H54 (cell line): Measurements from ENCODE around the gene TDRD5.

Experiments used
- DNase-seq: peaks from one replicate; pipeline ENCODE4 v3.0.0; 2011; ENCODE audit warnings: low spot score, mixed read lengths; ENCODE audit not compliant: insufficient read length
- FAIRE-seq: peaks from 3 replicates; lab custom pipeline; 2011; peaks lifted over from hg19 to GRCh38; lab: Jason Lieb, UNC
- POLR2A ChIP-seq: IDR thresholded peaks from 2 replicates; pipeline ENCODE4 v1.6.1; 2011; ENCODE audit warnings: low read depth, mild to moderate bottlenecking, low read length

The TDRD5 gene, protein sequence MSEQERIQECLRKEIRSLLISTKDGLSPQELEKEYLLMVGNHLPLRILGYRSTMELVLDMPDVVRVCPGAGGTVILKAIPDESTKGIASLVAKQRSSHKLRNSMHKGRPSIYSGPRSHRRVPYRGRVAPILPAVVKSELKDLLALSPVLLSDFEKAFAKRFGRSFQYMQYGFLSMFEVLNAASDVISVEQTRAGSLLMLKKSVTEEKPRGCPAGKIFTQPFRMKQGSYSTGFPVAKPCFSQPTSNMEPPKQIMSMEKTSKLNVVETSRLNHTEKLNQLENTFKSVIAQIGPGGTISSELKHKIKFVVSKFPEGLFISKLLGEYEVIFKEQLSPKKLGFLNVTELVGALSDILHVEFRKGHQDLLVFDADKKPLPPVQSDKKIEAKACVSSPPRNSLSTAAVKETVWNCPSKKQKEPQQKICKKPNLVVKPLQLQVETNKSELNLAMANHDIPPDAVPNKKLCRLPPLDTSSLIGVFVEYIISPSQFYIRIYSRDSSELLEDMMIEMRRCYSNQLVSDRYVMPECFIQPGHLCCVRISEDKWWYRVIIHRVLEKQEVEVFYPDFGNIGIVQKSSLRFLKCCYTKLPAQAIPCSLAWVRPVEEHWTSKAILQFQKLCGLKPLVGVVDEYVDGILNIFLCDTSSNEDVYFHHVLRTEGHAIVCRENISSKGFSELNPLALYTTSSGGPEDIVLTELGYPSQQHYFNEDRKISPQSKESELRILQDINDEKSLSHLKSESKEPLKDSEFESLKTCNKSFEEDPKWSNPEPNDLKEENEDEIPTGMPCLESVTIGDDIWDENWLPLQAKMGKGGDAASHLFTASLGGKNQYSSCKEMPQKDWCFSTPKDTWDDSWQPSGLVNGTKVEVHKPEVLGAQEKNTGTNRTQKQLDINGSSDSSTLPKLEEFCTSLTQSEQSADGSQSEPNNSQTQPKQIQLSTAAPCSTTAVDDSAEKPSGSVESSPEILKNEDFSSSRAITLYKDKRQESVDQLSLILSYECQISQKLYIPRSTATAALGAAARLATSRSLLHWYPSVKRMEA

GRCh38 chr1:179591592-179592580 lies at the start of gene TDRD5:
Gene TDRD5 (plus strand): TSS chr1:179591832. CDS start chr1:179592616, 784 bp downstream.
- no peak for TF ChIP-seq POLR2A
- DNase-seq, result no peak
- FAIRE-seq, result no peak

GRCh38 chr1:179545321-179545720 lies 46.3 kb upstream of the TDRD5 start:
- DNase-seq (no peak), FAIRE-seq (no peak)
- no peak for TF ChIP-seq POLR2A

GRCh38 chr1:179547021-179547535 lies 44.6 kb upstream of the TDRD5 start:
- FAIRE-seq, result no peak
- no peak for DNase-seq
- TF ChIP-seq POLR2A, result no peak

DNA sequence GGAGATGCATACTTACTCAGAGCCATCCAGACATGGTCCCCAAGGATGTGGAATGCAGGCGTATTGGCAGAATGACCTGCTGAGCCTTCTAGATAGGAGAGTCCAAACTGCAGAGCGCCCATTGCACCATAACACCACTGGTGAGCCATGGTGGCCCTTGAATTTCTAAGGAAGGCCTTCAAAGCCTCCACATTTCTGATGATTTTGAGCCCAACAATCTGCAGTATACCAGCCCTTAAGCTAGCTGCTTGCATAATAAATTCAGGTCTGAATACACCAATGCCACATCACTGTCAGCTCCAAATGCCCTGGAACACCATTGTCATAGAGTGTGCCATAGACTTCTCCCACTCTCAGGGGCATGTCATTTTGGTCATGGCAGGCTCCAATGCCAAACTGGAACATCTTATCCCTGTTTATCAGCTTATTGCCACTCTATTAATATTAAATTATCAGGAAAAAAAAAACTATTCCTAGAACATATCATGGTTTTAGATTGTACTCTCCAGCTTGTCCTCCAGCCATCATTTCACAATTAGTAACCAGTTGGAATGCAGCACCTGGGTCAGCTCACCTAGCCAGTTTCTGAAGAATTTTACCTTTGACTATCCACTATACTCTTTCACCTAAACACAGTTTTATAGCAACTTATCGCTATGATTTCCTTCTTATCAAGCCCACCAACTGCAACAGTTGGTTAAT lies 42.8 kb upstream of the TDRD5 start:
- DNase-seq (no peak), FAIRE-seq (no peak)
- no peak for TF ChIP-seq POLR2A

- DNase-seq (no peak), FAIRE-seq (no peak)
- no peak for TF ChIP-seq POLR2A
Observed at GRCh38 chr1:179549368-179549700, 42.3 kb upstream of the TDRD5 start.

- DNase-seq, result peak; percentile 14
- TF ChIP-seq POLR2A, result no peak
- FAIRE-seq, result peak; percentile 60
Observed at GRCh38 chr1:179550746-179551682, 40.6 kb upstream of the TDRD5 start.

DNA sequence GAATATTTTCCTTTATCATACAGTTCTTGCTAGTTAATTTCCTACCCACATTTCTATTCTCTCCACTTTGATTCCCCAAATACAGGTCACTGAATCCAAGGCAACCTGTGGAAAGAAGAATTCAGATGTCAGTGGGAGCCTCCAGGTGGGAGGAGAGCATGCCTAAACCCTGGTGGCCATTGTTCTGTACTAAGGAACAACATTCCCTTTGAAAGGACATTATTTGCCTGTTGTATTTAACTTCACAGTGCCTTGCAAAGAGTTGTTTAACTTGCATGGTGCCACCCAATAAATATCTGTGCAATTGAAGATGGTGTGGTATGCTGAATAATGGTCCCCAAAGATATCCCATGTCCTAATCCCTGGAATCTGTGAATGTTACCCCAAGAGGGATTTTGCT lies 37.2 kb upstream of the TDRD5 start:
- DNase-seq (no peak), FAIRE-seq (no peak)
- no peak for TF ChIP-seq POLR2A

GRCh38 chr1:179558078-179558477 lies 33.6 kb upstream of the TDRD5 start:
- DNase-seq, result no peak
- no peak for TF ChIP-seq POLR2A
- no peak for FAIRE-seq

DNA sequence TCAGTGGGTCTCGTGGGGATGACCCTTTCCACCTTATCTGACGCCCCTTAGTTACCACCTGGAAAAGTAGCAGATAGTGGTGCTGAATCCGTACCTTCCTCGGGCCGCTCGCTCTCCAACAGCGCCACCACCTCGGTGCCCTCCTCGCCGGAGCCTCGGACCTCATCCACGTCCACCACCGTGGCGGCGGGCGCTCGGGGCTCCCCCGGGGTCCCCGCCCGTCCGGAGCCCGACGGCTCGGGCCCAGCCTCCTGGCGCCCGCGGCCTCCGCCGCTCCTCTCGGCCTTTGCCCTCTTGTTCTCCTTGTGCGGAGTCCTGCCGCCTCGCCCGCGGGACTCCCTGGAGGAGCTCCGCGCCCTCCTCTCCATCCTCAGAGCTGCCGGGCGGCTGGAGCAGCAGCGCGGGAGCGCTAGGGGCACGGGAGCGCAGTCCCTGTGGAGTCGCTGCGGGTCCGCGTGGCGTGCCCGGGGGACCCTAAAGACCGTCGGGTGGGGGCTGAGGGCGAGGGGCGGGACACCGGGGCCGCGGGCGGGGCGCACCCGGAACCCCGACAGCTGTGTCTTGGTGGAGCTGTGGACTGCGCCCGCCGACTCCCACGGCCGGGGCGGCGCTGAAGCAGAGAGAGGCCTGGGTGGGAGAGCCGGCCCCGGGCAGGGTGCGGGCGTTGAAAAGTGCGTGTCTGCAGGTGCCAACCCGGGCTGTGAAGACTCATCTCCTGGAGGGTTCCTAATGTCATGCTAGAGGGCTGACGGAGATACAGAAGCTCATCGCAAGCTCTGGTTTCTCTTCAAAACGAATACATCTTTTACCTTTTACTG lies 15.9 kb upstream of the TDRD5 start, which contains the start of gene NPHS2:
NPHS2 (minus strand) TSS at position 452 of the 818 bp plus-strand sequence; CDS start at position 368, 84 bp downstream.
- DNase-seq, result no peak
- no peak for FAIRE-seq
- TF ChIP-seq POLR2A, result no peak

- no peak for FAIRE-seq
- no peak for TF ChIP-seq POLR2A
- DNase-seq, result no peak
Observed at GRCh38 chr1:179576509-179576908, 15.1 kb upstream of the TDRD5 start.

- DNase-seq (no peak), FAIRE-seq (no peak)
- no peak for TF ChIP-seq POLR2A
Observed at GRCh38 chr1:179583771-179584320, 7.8 kb upstream of the TDRD5 start.
